Hepatocyte (in vitro differentiated cells): ENCODE data around the gene CIAPIN1.

ENCODE experiments used
- EZH2 ChIP-seq: fragments of 200-600 bp; sonication (generic); IDR thresholded peaks from 2 replicates; pipeline ENCODE4 v1.6.1; 2016; ENCODE audit warnings: antibody characterized with exemption, mild to moderate bottlenecking, borderline replicate concordance
- TF ChIP-seq, protein P1 (sequence below): fragments of 200-600 bp; sonication (generic); IDR thresholded peaks from 2 replicates; pipeline ENCODE4 v1.5.1; 2016; ENCODE audit warnings: antibody characterized with exemption, mild to moderate bottlenecking; ENCODE audit not compliant: poor library complexity

DNA sequence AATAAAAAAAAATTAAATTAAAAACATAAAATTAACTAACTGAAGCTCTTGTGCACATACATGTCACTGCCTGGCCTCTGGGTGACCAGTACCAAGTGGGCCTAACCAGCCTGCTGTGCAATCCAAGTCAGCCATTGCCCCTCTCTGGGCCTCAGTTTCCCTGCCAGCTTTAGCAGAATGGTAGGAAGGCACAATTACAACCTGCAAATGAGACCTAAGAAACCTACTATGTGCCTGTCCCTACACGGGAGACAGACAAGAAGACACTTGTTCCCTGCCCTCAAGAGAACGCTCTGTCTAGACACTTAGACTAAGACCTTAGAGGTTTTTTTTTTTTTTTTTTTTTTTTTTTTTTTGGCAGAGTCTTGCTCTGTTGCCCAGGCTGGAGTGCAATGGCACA, 1.7 kb downstream of the CIAPIN1 start:
- TF ChIP-seq, protein P1, sequence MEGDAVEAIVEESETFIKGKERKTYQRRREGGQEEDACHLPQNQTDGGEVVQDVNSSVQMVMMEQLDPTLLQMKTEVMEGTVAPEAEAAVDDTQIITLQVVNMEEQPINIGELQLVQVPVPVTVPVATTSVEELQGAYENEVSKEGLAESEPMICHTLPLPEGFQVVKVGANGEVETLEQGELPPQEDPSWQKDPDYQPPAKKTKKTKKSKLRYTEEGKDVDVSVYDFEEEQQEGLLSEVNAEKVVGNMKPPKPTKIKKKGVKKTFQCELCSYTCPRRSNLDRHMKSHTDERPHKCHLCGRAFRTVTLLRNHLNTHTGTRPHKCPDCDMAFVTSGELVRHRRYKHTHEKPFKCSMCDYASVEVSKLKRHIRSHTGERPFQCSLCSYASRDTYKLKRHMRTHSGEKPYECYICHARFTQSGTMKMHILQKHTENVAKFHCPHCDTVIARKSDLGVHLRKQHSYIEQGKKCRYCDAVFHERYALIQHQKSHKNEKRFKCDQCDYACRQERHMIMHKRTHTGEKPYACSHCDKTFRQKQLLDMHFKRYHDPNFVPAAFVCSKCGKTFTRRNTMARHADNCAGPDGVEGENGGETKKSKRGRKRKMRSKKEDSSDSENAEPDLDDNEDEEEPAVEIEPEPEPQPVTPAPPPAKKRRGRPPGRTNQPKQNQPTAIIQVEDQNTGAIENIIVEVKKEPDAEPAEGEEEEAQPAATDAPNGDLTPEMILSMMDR: no peak
- TF ChIP-seq EZH2: no peak
